Gastroesophageal sphincter (tissue), 3 donors: ENCODE data around the gene OCSTAMP.

Experiments
- POLR2A ChIP-seq, 2 donors: fragments of 450-650 bp; IDR thresholded peaks; one replicate each; pipeline ENCODE4 v1.6.1; 2017; ENCODE audit warnings: antibody characterized with exemption in 2 of 2, mild to moderate bottlenecking in 2 of 2, moderate library complexity in 1 of 2
- POLR2AphosphoS5 ChIP-seq: sonication (generic); formaldehyde crosslinking; IDR thresholded peaks from one replicate; pipeline ENCODE4 v1.6.1; 2017; ENCODE audit warnings: antibody characterized with exemption
- TF ChIP-seq, protein P1 (sequence below), 4 experiments: fragments of 200-600 bp in 2 of 4; fragments of 450-650 bp in 2 of 4; sonication (generic) in 1 of 4; IDR thresholded peaks; one replicate each; pipeline ENCODE4 v1.5.1; 2017 to 2019; ENCODE audit warnings: antibody characterized with exemption in 4 of 4, mild to moderate bottlenecking in 2 of 4, moderate library complexity in 2 of 4

DNA sequence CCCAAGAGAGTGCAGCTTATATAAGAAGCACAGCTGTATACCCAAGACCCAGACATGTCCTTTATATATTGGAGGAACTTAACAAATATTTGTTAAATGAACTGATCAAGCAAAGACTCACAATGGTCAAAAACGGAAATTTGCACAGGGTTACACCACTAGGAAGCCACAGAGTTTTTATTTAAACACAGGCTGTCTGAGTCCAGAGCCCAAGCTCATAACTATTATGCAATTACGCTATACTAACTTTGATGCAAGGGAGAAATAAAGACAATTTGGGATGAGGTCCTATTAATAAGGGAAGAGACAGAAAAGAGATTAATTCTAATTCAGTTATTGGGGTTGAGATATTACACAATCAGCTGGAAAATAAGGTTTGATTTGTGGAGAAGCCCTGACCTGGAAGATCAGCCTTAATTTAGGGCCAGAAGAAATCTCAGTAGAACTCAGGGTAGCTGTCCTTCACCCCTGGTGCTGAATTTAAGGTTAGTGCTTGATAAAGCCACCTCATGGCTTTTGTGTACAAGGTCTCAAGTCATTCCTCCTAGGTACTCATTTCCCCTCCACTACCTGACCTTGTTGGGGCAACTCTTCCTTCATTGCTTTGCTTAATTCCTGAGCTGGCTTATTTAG is 26.6 kb downstream of the OCSTAMP start:
- no peak for TF ChIP-seq POLR2AphosphoS5
- TF ChIP-seq, protein P1, sequence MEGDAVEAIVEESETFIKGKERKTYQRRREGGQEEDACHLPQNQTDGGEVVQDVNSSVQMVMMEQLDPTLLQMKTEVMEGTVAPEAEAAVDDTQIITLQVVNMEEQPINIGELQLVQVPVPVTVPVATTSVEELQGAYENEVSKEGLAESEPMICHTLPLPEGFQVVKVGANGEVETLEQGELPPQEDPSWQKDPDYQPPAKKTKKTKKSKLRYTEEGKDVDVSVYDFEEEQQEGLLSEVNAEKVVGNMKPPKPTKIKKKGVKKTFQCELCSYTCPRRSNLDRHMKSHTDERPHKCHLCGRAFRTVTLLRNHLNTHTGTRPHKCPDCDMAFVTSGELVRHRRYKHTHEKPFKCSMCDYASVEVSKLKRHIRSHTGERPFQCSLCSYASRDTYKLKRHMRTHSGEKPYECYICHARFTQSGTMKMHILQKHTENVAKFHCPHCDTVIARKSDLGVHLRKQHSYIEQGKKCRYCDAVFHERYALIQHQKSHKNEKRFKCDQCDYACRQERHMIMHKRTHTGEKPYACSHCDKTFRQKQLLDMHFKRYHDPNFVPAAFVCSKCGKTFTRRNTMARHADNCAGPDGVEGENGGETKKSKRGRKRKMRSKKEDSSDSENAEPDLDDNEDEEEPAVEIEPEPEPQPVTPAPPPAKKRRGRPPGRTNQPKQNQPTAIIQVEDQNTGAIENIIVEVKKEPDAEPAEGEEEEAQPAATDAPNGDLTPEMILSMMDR (IDR thresholded peaks at IDR 0.05), result no peak
- TF ChIP-seq POLR2A (IDR thresholded peaks at IDR 0.05), result no peak
